HG03159 (cell line): Measurements from ENCODE around the gene CYP4F22.
"Not testable (repeated sequence)": the region's sequence is repeated elsewhere in the genome, so short reads cannot be mapped to it uniquely, and the experiment has no call there.

ENCODE experiments used
- ATAC-seq: cut with Tn5 transposase; IDR thresholded peaks from one replicate; pipeline ENCODE4 v1.9.1; 2021; ENCODE audit warnings: mild to moderate bottlenecking, moderate library complexity; ENCODE audit not compliant: unreplicated experiment

Gene CYP4F22

DNA sequence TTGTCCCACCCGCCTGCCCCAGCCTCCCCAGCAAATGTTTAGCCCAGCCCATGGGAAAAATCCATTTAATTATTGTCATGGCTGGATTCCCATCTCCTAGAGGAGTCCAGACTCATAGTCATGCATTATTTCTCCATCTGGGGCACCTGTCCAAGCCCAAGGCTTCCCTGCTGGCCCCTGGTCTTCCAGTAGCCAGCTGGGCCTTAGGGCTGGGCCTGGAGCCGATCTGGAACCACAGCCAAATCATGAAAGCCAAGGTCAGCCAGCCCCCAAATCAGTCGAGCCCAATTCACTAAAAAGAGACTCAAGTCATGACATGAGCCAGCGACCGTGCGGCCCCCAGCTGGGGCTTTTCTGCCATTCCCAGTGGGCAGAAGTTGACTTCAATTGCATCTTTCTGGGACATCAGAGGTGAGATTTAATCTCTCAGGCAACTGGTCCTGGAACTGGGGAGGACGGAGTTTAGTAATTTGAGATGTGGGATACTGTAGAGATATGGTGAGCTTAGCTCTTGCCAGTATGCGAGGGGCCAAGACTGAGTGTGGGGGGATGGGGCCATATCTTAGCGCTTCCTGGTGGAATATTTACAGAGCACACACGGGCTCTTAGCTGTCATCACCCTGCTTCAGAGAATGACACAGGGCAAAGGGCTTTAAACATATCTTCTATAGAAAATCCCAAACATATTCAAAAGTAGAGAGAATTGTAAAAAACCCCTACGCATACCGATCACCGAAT is 19.7 kb upstream of the CYP4F22 start:
- no peak for ATAC-seq

DNA sequence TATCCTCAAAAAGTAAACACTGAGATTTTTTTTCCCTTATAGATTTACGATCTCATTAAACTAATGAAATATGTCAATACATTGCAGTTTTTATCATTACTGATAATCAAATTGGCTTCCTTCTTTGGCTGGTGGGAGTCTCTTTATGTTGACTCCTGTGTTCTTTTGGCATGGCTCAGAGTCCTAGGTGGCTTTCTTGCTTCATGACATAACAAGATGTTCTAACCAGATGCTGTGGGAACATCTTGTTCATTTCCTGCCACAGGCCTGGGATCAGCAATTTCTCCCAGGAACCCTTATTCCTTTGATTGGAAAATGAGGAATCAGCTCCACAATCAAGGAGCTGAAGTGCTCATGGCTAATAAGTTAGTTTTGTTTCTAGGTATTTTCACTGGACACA is 13.2 kb upstream of the CYP4F22 start:
- no peak for ATAC-seq

DNA sequence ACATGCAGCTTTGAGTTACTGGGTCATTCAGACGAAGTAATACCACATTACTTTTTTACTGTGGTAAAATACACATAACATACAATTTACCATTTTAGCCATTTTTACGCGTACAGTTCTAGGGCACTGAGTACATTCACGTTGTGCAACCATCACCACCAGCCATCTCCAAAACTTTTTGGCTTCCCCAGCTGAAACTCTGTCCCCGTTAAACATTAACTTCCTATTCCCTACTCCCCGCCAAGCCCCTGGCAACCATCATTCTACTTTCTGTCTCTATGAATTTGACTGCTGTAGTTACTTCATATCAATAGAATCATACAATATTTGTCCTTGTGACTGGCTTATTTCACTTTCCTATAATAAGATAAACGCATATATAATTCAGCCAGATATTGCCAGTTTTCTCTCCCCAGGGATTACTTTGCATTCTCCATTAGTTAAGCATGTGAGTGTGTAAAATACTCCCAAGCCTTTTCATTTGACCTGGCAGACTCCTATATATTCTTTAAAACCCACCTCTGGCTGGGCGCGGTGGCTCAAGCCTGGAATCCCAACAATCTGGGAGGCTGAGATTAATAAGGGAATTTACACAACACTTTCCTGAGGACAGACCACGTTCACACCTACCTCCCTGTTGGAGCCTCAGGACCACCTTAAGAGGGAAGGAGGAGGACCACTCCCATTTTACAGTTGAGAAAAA is 10.0 kb upstream of the CYP4F22 start:
- ATAC-seq: no peak

DNA sequence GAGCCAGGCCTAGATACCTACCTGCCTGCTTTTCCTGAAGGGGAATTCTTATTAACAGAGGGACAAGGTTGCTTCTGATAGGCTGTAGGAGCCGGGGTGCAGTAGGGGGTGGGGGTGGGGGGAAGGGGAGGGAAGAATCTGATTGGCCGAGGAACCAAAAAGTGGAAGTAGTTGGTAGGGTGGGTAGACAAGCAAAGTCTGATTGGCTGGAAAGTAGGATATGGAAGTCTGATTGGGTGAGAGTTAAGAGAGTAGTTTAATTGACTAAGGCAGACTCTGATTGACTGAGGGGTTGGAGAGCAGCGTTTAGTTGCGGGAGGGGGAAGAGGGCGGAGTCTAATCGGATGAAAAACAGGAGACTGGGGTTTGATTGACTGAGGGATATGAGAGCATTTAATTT is 9.4 kb upstream of the CYP4F22 start:
- no peak for ATAC-seq

DNA sequence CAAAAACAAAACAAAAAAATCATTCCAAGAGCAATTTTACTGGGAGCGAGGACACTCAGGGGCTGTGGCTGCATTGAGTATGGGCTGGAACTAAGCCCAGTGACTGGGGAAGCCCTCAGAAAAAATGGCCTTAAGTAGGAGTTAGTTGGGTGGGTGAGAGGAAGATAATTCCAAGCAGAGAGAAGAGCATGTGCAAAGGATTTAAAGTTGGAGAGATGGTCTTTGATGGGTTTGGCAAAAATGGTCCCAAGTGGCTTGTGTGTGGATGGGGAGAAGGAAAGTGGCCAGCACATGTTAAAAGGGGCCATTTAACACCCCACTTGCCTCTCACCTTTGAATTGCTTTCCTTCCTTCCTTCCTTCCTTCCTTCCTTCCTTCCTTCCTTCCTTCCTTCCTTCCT is 6.7 kb upstream of the CYP4F22 start:
- ATAC-seq: no peak

DNA sequence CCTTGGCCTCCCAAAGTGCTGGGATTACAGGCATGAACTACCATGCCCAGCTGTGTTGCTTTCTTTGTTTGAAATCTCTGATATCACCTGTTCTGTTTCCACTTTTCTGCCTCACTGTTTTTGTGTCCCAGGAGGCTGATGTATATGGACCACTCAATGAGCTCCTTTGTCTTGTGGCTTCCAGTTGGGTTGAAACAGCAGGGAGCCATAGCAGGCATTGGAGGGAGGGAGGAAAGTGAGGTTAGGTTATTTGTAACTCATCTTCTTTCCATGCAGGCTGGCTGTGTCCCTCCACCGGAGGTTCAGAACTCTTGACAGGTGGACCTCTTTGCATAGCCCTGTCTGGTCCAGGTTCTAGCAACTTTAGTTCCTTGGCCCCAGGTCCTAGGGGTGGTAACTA is 6.1 kb upstream of the CYP4F22 start:
- ATAC-seq: no peak

DNA sequence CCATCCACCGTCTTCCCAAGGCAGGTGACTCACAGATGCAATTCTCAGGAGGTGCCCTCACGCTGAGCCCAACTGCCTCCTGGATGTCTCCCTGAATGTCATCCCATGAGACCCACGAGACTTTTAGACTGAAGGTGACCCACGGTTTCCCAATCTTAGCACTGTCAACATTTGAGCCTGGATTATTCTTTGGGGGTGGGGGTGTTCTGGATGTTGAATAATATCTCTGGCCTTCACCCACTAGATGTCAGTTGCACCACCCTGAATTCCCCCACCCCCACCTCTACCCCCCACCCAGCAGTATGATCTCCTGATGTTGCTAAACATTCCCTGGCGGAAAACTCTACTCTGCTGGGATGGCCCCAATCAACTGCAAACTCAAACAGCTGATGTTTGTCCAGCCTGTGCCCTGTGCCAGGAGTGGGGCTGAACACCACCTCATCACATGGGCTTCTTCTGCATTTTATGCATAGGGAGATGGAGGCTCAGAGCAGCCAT is 2.2 kb upstream of the CYP4F22 start:
- no peak for ATAC-seq

DNA sequence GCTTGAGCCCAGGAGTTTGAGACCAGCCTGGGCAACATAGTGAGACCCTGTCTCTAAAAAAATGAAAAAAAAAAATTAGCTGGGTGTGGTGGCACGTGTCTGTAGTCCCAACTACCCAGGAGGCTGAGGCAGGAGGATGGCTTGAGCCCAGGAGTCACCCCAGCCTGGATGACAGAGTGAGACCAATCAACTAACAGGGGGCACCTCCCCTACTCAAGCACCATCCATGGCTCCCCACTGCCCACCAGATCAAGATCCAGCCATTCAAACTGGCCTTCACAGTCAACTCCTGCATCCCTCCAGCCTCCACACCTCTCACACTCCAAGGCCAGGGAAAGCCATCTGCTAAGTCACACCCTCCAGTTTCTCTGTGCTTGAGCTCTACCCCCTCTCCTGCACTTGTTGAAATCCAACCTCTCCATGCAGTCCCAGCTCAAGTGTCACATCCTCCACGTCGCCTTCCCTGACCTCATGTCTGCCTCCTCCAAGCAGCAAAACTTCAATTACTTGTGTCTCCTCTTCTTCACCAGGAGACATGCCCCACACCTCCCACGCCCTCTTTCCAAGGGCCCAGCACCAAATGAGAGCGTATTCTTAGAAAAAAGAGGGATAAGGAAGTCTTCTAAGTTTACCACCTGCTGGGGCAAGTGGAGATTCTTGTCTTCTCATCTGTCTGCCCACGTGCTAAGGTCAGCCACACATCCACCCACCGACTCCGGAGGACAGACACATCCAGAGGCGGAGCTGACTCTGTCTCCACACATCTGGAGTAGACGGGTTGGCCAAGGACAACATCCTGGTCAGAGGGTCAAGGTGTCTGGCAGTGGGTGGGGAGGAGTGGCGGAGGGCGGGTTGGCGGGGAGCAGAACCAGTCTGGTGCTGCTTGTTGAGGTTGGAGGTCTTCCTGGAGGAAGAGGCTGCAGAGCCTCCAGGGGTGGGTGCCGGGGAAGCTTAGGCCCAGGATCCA is 974 bp upstream of the CYP4F22 start:
- no peak for ATAC-seq

DNA sequence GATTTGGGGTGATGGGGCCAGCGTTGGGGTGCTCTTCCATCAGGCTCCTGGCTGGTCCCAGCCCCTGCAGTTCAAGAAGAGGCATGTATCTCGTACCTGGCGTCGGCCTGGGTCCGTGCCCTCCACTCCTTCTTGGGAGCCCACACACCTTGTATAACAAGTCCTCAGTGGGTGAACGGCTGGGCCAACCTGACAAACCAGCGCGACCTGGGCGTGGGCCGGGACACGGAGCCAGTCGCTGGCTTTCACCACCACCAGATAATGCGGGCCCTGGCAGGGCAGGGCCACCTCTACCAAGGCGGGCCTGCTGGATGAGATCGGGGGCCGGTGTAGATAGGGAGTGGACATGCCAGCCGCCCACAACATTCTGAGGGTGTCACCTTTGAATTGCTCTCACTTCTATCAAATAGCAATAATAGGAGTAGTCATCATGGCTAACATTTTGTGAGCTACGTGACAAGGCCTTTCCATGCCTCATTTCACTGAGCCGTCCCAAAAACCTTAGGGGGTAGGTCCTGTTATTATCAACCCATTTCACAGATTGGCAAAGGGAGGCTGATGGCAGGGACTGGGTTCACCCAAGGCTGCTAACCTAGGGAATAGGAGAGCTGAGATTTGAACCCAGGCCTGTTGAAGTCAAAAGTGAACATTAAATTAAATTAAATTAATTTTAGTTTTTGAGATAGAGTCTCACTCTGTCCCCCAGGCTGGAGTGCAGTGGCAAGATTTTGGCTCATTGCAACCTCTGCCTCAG is 3.5 kb downstream of the CYP4F22 start:
- no peak for ATAC-seq

DNA sequence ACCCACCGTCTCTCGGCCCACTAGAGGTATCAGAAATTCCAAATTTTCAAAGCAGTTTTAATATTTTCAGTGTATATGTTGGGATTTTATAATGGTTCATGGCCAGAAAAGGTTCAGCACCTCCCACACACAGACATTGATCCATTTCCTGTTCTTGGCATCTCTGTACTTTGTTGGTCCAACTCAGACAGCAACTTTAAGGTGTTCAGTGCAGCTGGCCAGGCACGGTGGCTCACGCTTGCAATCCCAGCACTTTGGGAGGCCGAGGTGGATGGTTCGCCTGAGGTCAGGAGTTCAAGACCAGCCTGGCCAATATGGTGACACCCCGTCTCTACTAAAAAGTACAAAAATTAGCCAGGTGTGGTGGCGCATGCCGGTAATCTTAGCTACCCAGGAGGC is 6.9 kb downstream of the CYP4F22 start:
- not testable (repeated sequence) for ATAC-seq

DNA sequence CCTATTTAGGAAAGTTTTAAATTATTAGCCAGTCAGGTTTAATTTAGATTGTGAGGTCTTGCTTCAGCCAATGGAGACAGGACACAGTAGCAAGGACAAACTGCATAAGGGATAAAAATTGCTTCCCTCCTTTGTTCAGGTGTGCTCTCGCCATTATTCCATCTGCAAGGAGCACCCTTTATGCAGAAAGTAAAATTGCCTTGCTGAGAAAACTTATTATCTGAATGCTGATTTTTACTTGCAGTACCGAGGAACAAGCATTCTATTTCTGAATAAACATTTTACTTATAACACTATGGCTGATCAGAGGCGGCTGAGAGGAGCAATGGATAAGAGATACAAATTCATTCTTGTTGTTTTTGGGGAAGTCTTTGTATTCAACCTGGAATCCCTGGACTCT is 8.0 kb downstream of the CYP4F22 start:
- no peak for ATAC-seq

DNA sequence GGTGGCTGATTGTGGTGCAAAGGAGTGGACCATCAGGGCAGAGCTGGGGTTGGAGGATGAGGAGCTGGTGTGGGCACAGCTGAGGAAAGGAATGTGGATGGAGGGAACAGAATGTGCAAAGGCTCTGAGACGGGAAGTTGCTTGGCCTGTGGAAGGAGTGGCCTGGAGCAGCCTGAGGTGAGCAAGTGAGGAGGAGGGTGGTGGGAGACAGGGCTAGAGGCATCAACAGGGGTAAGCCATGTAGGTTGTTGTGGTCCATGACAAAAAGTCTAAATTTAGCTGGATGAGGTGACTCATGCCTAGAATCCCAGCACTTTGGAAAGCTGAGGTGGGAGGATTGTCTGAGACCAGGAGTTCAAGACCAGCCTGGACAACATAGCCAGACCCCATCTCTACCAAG is 9.5 kb downstream of the CYP4F22 start:
- ATAC-seq: no peak

DNA sequence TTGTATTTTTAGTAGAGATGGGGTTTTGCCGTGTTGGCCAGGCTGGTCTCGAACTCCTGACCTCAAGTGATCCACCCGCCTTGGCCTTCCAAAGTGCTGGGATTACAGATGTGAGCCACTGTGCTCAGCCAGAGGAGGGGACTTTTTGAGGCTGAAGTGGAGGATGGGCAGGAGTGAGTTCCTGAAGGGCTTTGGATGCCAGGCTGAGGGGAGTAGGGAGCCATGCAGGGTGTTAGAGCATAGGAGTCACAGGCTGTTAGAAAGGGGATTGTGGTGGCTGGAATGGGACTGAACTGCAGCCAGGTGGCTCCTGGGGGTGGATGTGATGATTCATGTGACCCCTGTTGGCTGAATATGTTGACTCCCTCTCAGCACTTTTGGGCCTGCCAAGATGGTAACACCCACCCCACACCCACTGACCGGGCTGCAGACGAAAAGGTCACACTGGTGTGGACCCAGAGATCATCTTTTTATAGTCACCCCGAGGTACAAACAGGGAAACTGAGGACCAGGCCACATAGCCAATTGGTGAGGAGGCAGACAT is 11.2 kb downstream of the CYP4F22 start:
- ATAC-seq: no peak

DNA sequence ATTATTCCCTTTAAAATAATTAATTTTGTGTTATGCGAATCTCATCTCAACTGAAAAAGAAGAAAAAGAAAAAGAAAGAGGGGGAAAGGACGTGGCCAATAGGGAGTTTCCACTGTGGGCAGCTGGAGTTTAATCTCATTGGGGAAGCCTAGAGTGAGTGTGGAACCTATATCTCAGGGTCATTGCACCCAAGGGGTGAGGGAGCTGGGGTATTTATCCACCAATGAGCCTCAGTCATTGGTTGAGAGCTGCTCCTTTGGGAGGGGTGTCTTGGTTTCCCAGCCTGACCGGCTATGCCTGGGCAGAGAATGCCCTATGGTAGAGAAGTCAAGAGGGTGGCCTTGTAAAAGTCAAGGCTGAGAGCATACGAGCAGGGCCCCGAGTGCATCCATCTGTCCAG is 16.5 kb downstream of the CYP4F22 start:
- no peak for ATAC-seq

DNA sequence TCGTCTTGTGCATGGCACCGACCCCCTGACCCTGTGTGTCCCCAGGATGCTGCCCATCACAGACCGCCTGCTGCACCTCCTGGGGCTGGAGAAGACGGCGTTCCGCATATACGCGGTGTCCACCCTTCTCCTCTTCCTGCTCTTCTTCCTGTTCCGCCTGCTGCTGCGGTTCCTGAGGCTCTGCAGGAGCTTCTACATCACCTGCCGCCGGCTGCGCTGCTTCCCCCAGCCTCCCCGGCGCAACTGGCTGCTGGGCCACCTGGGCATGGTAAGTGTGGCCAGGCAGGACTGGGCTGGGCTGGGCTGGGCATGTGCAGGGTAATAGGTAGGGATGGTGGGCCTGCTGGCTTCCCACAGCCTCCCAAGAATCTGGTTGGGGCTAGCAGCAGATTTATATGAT is 17.0 kb downstream of the CYP4F22 start:
- no peak for ATAC-seq

DNA sequence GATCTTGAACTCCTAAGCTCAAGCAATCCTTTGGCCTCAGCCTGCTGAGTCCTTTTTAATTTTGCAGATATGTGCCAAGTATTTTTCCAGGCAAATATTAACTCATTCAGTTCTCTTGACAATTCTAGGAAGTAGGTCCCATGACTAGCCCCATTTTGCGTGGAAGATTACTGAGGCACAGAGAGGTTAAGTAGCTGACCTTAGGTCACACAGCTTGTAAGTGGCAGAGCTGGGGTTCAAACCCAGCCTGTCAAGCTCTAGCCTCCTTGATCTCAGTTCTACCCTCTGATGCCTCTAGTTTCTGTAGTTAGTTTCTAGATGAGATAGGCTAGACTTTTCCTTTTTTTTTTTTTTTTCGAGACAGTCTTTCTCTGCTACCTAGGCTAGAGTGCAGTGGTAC is 18.1 kb downstream of the CYP4F22 start:
- ATAC-seq: no peak

DNA sequence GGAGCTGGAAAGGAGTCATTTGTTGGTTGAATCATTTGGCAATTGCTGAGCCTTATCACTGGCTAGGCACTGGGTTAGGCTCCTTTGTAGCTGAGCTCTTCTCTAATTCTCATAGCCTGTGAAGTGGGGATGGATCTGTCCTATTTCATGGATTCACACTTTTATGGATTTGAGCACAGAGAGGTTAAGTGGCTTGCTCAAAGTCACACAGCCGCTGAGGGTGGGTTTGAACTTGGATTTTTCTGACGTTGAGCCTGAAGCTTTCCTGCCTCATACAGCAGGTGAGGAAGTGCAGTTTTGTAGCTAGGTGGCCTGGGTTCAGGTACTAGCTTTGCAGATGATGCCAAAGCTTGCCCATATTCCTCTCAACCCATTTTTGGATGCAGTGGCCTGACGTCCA is 19.4 kb downstream of the CYP4F22 start:
- ATAC-seq: no peak

DNA sequence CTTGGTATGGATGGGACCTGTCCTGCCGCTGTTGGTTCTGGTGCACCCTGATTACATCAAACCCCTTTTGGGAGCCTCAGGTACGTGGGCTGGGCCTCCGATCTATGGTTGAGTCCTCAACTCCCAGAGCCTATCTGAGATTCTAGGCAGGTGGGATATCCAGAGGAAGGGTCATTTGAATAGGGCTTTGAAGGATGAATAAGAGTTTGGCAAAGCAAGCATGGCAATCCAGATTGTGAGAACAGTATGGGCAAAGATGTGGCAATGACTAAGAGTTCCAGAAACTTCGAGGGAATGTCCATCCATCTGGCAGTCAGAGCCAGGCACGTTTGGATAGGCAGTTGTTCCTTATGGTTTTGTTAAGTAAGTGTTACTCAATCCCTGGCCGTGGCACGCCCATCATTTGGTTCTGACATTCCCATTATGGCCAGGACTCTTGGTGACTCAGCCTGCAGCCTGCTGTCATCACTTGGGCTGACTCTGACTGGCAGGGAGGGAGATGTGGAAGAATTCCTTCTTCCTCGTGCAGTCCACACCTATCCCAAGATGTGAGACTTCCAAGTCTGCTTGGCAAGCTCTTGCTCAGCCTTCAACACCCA is 21.5 kb downstream of the CYP4F22 start:
- no peak for ATAC-seq

DNA sequence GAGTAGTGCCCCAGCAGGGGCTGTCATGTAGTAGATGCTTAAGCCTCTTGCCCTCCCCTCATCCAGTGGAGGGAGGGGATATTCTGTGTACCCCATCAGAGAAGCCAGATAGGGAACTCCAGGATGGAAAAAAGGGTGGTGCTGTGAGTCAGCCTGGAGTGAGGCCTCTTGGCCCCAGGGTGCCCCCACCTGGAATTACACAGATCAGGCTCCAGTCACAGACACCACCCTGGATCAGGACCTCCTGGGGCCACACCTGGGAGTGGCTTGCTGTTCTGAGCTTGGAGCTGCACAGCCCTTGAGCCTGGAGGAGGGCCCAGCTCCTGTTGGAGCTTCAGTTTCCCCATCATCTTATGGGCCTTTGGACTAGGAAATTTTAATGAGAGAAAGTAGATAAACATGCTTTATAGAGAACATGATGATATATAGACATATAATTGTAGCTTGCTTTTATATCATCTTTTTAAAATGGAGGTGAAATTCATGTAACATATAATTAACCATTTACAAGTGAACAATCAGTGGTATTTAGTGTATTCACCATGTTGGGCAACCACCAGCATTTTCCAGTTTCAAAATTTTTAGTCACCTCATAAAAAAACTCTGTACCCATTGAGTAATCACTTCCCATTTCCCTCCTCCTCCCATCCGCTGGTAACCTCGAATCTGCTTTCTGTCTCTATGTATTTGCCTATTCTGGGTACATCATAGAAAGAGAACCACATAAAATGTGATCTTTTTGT is 24.6 kb downstream of the CYP4F22 start:
- no peak for ATAC-seq
